HTERT RPE-1 (cell line): ENCODE data around the gene CAPN11.
"Not testable (repeated sequence)": the region's sequence is repeated elsewhere in the genome, so short reads cannot be mapped to it uniquely, and the experiment has no call there.

ENCODE experiments used
- in situ Hi-C: fragments of 300-500 bp; cut with MboI; formaldehyde crosslinking; loops from 4 replicates; pipeline ENCODE4 v1.14.3; 2020; ENCODE audit warnings: low sequenced_read_pairs

CAPN11 gene

DNA sequence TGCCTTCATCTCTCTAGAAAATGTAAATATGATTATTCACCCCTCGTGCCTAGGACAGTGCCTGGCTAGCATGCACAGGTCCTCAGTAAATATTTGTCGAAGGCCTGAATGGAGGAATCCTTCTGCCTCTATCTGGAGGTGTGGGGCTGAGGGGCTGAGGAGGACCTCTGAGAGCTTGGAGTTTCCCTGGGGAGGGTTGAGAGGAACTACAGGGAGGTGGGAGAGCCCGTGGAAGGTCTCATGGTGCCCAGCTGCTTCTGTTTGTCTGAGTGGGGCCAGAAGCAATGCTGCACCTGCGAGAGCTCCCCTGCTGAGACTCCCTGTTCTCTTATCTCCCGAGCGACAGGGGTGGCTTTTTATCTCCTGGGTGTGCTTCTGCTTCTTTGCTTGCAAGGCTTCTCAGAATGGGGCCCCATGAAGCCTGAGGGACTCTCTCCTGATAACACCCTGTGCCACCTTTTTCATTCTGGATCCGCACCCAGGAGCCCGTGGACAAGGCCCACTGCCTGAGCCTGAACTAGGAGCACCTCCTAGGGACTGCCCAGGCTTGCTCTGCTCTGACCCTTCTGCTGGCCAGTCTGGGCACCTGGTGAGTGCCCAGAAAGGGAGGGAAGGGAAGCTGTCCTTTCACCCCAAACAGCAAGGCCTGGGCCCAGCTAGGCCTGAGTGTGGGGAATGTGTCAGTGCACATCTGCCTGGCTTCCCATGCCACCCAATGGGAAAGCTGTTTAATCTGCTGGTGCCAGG is 67.1 kb downstream of the CAPN11 start:
- in situ Hi-C loops = no loop called here

- in situ Hi-C loops = no loop called here
Measured at GRCh38 chr6:44226368-44227147, 67.9 kb downstream of the CAPN11 start.

GRCh38 chr6:44227148-44227793 is 68.7 kb downstream of the CAPN11 start:
- in situ Hi-C loops = no loop called here

DNA sequence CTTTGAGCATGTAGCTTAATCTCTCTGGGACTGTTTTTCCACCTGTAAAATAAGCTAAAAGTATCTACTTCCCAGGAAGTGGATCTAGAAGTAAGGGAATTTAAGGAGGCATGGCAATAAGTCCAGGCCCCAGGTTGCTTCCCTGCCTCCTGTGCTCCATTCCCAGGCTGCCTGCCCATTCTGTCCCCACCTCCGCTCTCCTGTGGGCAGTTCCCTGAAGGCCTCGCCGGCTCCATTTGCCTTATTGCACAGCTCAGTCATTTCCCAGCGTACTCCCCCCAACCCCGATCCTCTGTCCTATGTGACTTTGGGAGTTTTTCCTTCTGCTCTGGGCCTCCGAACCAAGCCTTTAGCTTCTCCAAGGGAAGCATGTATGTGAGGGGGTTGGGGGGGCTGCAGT is 69.4 kb downstream of the CAPN11 start:
- in situ Hi-C loops = no loop called here

- in situ Hi-C loops = no loop called here
Measured at GRCh38 chr6:44228433-44228832, 69.8 kb downstream of the CAPN11 start.

DNA sequence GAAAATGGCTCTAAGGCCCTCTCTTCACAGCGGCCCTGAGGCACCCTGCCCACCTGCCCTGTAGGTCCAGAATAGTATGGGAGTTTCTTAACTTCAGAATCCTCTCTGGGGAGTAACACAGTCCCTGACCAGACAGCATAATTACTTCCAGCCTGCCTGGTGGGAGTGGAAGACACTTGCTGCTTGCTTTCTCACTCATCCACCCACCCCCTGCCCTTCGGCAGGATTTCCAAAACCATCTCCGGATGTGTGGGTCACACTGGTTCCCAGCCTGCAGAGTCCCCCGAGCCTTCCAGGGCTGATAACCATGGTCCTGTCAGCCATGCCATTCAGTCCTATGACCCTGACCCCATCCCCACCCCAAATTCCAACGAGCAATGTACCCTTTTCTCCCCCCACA is 70.2 kb downstream of the CAPN11 start:
- in situ Hi-C loops = no loop called here

DNA sequence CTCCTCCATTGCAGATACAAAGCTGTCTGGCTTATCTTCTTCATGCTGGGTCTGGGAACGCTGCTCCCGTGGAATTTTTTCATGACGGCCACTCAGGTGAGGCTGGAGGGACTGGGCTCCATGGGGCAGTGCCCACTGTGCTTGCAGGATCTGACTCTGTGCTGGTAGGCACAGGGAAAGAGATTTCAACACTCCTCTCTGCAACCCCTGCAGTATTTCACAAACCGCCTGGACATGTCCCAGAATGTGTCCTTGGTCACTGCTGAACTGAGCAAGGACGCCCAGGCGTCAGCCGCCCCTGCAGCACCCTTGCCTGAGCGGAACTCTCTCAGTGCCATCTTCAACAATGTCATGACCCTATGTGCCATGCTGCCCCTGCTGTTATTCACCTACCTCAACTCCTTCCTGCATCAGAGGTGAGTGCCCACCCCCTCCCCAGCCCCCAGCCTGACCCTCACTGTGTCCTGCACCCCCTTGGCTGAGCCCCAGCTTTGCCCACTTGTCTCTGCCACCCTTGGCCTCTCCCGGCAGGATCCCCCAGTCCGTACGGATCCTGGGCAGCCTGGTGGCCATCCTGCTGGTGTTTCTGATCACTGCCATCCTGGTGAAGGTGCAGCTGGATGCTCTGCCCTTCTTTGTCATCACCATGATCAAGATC is 70.9 kb downstream of the CAPN11 start:
- in situ Hi-C loops = no loop called here

DNA sequence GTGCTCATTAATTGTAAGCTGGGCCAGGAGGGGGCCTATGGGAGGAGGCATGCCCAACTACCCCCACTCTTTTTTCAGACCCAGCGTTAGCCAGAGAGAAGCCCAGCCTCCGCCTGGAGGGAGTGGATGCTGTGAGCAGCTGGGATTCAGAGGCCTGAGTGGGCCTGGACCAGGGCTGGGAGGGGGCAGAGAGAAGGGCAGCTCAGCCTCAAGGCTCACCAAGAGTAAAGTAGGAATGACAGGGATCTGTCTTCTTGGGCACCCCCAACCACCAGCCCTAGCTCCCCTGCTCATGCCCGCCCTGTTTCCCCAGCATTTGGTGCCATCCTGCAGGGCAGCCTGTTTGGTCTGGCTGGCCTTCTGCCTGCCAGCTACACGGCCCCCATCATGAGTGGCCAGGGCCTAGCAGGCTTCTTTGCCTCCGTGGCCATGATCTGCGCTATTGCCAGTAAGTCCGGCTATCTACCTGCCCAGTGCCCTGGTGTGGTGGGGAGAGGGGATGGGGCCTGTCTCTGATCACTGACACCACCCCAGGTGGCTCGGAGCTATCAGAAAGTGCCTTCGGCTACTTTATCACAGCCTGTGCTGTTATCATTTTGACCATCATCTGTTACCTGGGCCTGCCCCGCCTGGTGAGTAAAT is 71.5 kb downstream of the CAPN11 start:
- in situ Hi-C loops = no loop called here

- in situ Hi-C loops = not testable (repeated sequence)
Measured at GRCh38 chr6:44231426-44231825, 72.8 kb downstream of the CAPN11 start.

- in situ Hi-C loops = no loop called here
Measured at GRCh38 chr6:44232676-44233566, 74.3 kb downstream of the CAPN11 start.

DNA sequence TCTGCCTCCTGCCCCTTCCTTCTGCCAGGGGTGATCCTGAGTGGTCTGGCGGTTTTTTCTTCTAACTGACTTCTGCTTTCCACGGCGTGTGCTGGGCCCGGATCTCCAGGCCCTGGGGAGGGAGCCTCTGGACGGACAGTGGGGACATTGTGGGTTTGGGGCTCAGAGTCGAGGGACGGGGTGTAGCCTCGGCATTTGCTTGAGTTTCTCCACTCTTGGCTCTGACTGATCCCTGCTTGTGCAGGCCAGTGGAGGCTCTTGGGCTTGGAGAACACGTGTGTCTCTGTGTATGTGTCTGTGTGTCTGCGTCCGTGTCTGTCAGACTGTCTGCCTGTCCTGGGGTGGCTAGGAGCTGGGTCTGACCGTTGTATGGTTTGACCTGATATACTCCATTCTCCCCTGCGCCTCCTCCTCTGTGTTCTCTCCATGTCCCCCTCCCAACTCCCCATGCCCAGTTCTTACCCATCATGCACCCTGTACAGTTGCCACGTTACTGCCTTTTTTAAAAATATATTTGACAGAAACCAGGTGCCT is 75.0 kb downstream of the CAPN11 start:
- in situ Hi-C loops = no loop called here
